ENCODE data around the gene ABLIM3. TPM values are rescaled to one million over a fixed set of nuclear protein-coding genes. Genes with fewer than 3 reads are reported as not detected.

The ABLIM3 gene
- total and polyA plus RNA-seq, 10 of the 15 experiments (the other 5 are each of a cell fraction or from before 2014, with no cell fraction given): 0.03 TPM; not detected in 9

- TF ChIP-seq BHLHE40 (IDR thresholded peaks at IDR 0.05; ENCODE audit: borderline replicate concordance in 1 of 2, low read depth in 2 of 2, low read length in 1 of 2) (no peak), NRF1 (conservative IDR thresholded peaks at IDR 0.05; ENCODE audit: low read depth, low read length) (no peak), MTA3 (IDR thresholded peaks at IDR 0.05; ENCODE audit: borderline replicate concordance, low read length) (no peak)
Observed at GRCh38 chr5:149227168-149227826, 86.0 kb downstream of the ABLIM3 start (continued).

GRCh38 chr5:149228618-149229297, 87.5 kb downstream of the ABLIM3 start:
- CTCF ChIA-PET: no interaction called here
- DNase-seq (ENCODE audit: low read depth, low spot score) (no peak), ATAC-seq (peak; percentile 21; the same call in 1 of the 3 replicates), FAIRE-seq (no peak)
- Histone ChIP-seq H4K20me1 (ENCODE audit: control insufficient read depth, insufficient read depth) (no peaks in the 10 kb centered on the region), H2AFZ (ENCODE audit: control insufficient read depth, low read depth, low read length) (no peak overlapping the region), H3K9ac (ENCODE audit: control insufficient read depth, insufficient read depth, low read length) (no peak overlapping the region), H3K4me3 (no peak overlapping the region), H3K36me3 (ENCODE audit: control insufficient read depth in 2 of 2, insufficient read depth in 2 of 2, low read length in 1 of 2) (no peaks in the 10 kb centered on the region), H3K27ac (ENCODE audit: control insufficient read depth, insufficient read depth) (no peak overlapping the region), H3K27me3 (replicated peaks in 1 of 2; ENCODE audit: control insufficient read depth in 2 of 2, insufficient read depth in 2 of 2, low read length in 1 of 2) (peaks cover 2 to 3% of the 10 kb centered on the region in 2 experiments; a peak in 3 of 4 replicates), H3K9me3 (replicated peaks; ENCODE audit: control insufficient read depth, insufficient read depth, low read length) (no peaks in the 10 kb centered on the region), H3K4me2 (ENCODE audit: control insufficient read depth, insufficient read depth) (no peak overlapping the region), H3K4me1 (ENCODE audit: control insufficient read depth, insufficient read depth, low read length) (no peaks in the 10 kb centered on the region), H3K79me2 (ENCODE audit: control insufficient read depth, insufficient read depth, low read length) (no peaks in the 10 kb centered on the region)
- SMC1A ChIA-PET (ENCODE audit: uncharacterized antibody, unreplicated experiment): no interaction called here
- POLR2A ChIA-PET: no interaction called here
- BruUV-seq (replicated peaks): no TSS peak
- TF ChIP-seq CUX1 (IDR thresholded peaks at IDR 0.05; ENCODE audit: insufficient replicate concordance, low read depth, low read length) (no peak), CTCF (IDR thresholded peaks at IDR 0.05 in 2 of 3, conservative IDR thresholded peaks at IDR 0.05 in 1 of 3; ENCODE audit: control insufficient read depth in 2 of 3, extremely low read depth in 1 of 3, insufficient read depth in 1 of 3, low read depth in 3 of 3, low read length in 3 of 3) (0 out of 6 replicates have a peak, but pooled peaks of 1 of the 3 experiments have one; percentile 5)
- RAD21 ChIA-PET (ENCODE audit: unreplicated experiment): no interaction called here
- in situ Hi-C loops (cut with MboI): no loop called here
- WGBS (ENCODE audit: insufficient coverage, insufficient replicate concordance, low lambda C conversion rate, missing lambda C conversion rate): 17% methylated on average over 5 of the region's 5 CpGs
- intact Hi-C loops (cut with micrococcal nuclease; ENCODE audit: unreplicated experiment): no loop called here
